Neural cell (in vitro differentiated cells): ENCODE measurements around the gene FAM118A. TPM values are rescaled to one million over a fixed set of nuclear protein-coding genes. Genes with fewer than 3 reads are reported as not detected.

Experiments
- H2AFZ ChIP-seq: fragments of 200-600, 300-800 bp; sonication (generic), shearing (Covaris generic); 2 replicates; pipeline ENCODE4 v1.6.0; 2014; ENCODE audit warnings: low read depth, mild to moderate bottlenecking, antibody characterized with exemption, low read length, moderate library complexity
- H3F3A ChIP-seq: fragments of 200-600 bp; shearing (Covaris generic); 2 replicates; pipeline ENCODE4 v1.6.1; 2016; ENCODE audit warnings: mild to moderate bottlenecking, moderate library complexity, mixed read lengths, antibody characterized with exemption, low read length; ENCODE audit not compliant: insufficient read depth, poor library complexity, severe bottlenecking
- H3K27ac ChIP-seq: fragments of 200-600, 300-800 bp; sonication (generic), shearing (Covaris generic); 2 replicates; pipeline ENCODE4 v1.5.1; 2014; ENCODE audit warnings: mild to moderate bottlenecking, low read length, moderate library complexity
- H3K27me3 ChIP-seq: fragments of 300-800, 200-600 bp; sonication (generic), shearing (Covaris generic); 2 replicates; pipeline ENCODE4 v1.6.0; 2014; ENCODE audit warnings: mild to moderate bottlenecking, low read depth, low read length, moderate library complexity; ENCODE audit not compliant: insufficient read depth
- H3K36me3 ChIP-seq: fragments of 300-800, 200-600 bp; sonication (generic), shearing (Covaris generic); 2 replicates; pipeline ENCODE4 v1.5.1; 2014; ENCODE audit warnings: mild to moderate bottlenecking, antibody characterized with exemption, low read length, moderate library complexity; ENCODE audit not compliant: insufficient read depth
- H3K4me2 ChIP-seq: fragments of 300-800, 200-600 bp; sonication (generic), shearing (Covaris generic); 2 replicates; pipeline ENCODE4 v1.6.0; 2014; ENCODE audit warnings: mild to moderate bottlenecking, low read length
- H3K4me3 ChIP-seq: fragments of 300-800, 200-600 bp; sonication (generic), shearing (Covaris generic); 2 replicates; pipeline ENCODE4 v1.5.1; 2014; ENCODE audit warnings: mild to moderate bottlenecking, low read length, moderate library complexity
- H3K79me2 ChIP-seq: fragments of 200-600 bp; shearing (Covaris generic); replicated peaks from 2 replicates; pipeline ENCODE4 v1.6.0; 2014; ENCODE audit warnings: mild to moderate bottlenecking, low read length, moderate library complexity; ENCODE audit not compliant: insufficient read depth
- H3K9ac ChIP-seq: fragments of 300-800, 200-600 bp; sonication (generic), shearing (Covaris generic); 2 replicates; pipeline ENCODE4 v1.6.1; 2016; ENCODE audit warnings: mild to moderate bottlenecking, low read length, mixed read lengths
- H3K9me2 ChIP-seq: fragments of 200-600 bp; shearing (Covaris generic); 2 replicates; pipeline ENCODE4 v1.6.1; 2016; ENCODE audit warnings: mild to moderate bottlenecking, low read length, mixed read lengths; ENCODE audit not compliant: insufficient read depth
- H3K9me3 ChIP-seq: fragments of 200-600, 300-800 bp; sonication (generic), shearing (Covaris generic); 2 replicates; pipeline ENCODE4 v1.6.1; 2016; ENCODE audit warnings: mild to moderate bottlenecking, mixed run types, low read length, moderate library complexity, mixed read lengths
- H4K20me1 ChIP-seq: fragments of 200-600 bp; shearing (Covaris generic); 2 replicates; pipeline ENCODE4 v1.6.1; 2016; ENCODE audit warnings: mild to moderate bottlenecking, mixed run types; ENCODE audit not compliant: insufficient read depth
- CTCF ChIP-seq: fragments of 450-650 bp; IDR thresholded peaks from 2 replicates; pipeline ENCODE4 v1.5.1; 2014; ENCODE audit warnings: antibody characterized with exemption, mild to moderate bottlenecking, moderate library complexity; ENCODE audit not compliant: poor library complexity, severe bottlenecking
- EP300 ChIP-seq: fragments of 450-650 bp; conservative IDR thresholded peaks from 2 replicates; pipeline ENCODE4 v1.6.1; 2014; ENCODE audit warnings: antibody characterized with exemption, mild to moderate bottlenecking, moderate library complexity; ENCODE audit not compliant: poor library complexity, severe bottlenecking
- EZH2 ChIP-seq: fragments of 200-600, 300-800 bp; shearing (Covaris generic), sonication (generic); IDR thresholded peaks from 2 replicates; pipeline ENCODE4 v1.6.1; 2014; ENCODE audit warnings: antibody characterized with exemption, low read length, borderline replicate concordance, mild to moderate bottlenecking; ENCODE audit not compliant: insufficient read depth, poor library complexity, severe bottlenecking
- MXI1 ChIP-seq: fragments of 450-650 bp; conservative IDR thresholded peaks from 2 replicates; pipeline ENCODE4 v1.6.1; 2014; ENCODE audit warnings: antibody characterized with exemption, mild to moderate bottlenecking; ENCODE audit not compliant: poor library complexity, severe bottlenecking
- POLR2AphosphoS5 ChIP-seq: IDR thresholded peaks from 2 replicates; pipeline ENCODE4 v1.6.1; 2012
- RAD21 ChIP-seq: fragments of 450-650 bp; conservative IDR thresholded peaks from 2 replicates; pipeline ENCODE4 v1.6.1; 2014; ENCODE audit warnings: antibody characterized with exemption, mild to moderate bottlenecking, moderate library complexity
- SMC3 ChIP-seq: fragments of 450-650 bp; conservative IDR thresholded peaks from 2 replicates; pipeline ENCODE4 v1.6.1; 2014; ENCODE audit warnings: antibody characterized with exemption, mild to moderate bottlenecking, moderate library complexity; ENCODE audit not compliant: poor library complexity
- TAF1 ChIP-seq: IDR thresholded peaks from 2 replicates; pipeline ENCODE4 v1.6.1; 2012; ENCODE audit warnings: low read depth
- polyA plus RNA-seq: library from polyadenylated mRNA; depleted of rRNA; stranded (reverse); fragments of >200 nt; gene quantifications from 2 replicates; pipeline ENCODE4 v1.2.3, GENCODE V29; 2014
- TF ChIP-seq, protein P1 (sequence below): IDR thresholded peaks from 2 replicates; pipeline ENCODE4 v1.6.1; 2012; ENCODE audit warnings: borderline replicate concordance

The FAM118A gene
- polyA plus RNA-seq, 1 donor from 2014 or later: 9.6 TPM

DNA sequence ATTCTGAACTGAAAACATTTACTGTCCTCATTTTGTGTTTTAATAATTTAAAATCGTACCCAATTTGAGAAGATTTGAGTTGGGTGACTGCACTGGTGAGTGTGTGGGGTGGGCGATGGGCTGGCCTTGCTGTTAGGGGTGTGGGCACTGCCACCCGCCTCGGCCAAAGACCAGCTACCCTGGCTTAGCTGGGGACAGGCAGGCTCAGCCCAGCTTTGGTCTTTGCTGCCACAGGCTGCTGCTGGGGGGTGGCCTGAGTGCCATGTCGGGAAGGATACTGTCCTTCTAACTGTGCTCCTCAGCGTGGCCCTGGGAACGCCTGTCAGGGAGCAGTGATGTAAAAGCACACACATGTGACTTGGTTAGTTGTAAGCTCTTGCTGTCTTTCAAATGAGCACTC, 22.3 kb downstream of the FAM118A start:
- no peaks in the 10 kb centered on the region for H3K36me3 ChIP-seq

GRCh38 chr22:45334068-45334467, 24.3 kb downstream of the FAM118A start:
- Histone ChIP-seq H3K9me3 (no peaks in the 10 kb centered on the region), H3K9me2 (no peaks in the 10 kb centered on the region), H3K36me3 (no peaks in the 10 kb centered on the region), H2AFZ (no peak overlapping the region), H3K4me2 (no peak overlapping the region), H3F3A (no peaks in the 10 kb centered on the region), H3K4me3 (no peak overlapping the region), H3K79me2 (no peaks in the 10 kb centered on the region), H4K20me1 (no peaks in the 10 kb centered on the region), H3K27me3 (no peaks in the 10 kb centered on the region), H3K27ac (no peak overlapping the region), H3K9ac (no peak overlapping the region)
- TF ChIP-seq TAF1: no peak
- TF ChIP-seq, protein P1, sequence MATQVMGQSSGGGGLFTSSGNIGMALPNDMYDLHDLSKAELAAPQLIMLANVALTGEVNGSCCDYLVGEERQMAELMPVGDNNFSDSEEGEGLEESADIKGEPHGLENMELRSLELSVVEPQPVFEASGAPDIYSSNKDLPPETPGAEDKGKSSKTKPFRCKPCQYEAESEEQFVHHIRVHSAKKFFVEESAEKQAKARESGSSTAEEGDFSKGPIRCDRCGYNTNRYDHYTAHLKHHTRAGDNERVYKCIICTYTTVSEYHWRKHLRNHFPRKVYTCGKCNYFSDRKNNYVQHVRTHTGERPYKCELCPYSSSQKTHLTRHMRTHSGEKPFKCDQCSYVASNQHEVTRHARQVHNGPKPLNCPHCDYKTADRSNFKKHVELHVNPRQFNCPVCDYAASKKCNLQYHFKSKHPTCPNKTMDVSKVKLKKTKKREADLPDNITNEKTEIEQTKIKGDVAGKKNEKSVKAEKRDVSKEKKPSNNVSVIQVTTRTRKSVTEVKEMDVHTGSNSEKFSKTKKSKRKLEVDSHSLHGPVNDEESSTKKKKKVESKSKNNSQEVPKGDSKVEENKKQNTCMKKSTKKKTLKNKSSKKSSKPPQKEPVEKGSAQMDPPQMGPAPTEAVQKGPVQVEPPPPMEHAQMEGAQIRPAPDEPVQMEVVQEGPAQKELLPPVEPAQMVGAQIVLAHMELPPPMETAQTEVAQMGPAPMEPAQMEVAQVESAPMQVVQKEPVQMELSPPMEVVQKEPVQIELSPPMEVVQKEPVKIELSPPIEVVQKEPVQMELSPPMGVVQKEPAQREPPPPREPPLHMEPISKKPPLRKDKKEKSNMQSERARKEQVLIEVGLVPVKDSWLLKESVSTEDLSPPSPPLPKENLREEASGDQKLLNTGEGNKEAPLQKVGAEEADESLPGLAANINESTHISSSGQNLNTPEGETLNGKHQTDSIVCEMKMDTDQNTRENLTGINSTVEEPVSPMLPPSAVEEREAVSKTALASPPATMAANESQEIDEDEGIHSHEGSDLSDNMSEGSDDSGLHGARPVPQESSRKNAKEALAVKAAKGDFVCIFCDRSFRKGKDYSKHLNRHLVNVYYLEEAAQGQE: no peak
- TF ChIP-seq POLR2AphosphoS5: no peak
- TF ChIP-seq EZH2: no peak
- no peak for TF ChIP-seq CTCF
- no peak for TF ChIP-seq MXI1
- TF ChIP-seq SMC3: no peak
- TF ChIP-seq EP300: no peak
- TF ChIP-seq RAD21: no peak

More for the DNA sequence above, 22.3 kb downstream of the FAM118A start:
- Histone ChIP-seq H3K4me2 (no peak overlapping the region), H3K79me2 (no peaks in the 10 kb centered on the region), H3K27ac (no peak overlapping the region), H2AFZ (no peak overlapping the region), H3K9ac (no peak overlapping the region), H3F3A (no peaks in the 10 kb centered on the region), H4K20me1 (no peaks in the 10 kb centered on the region), H3K9me2 (no peaks in the 10 kb centered on the region), H3K4me3 (no peak overlapping the region), H3K9me3 (no peaks in the 10 kb centered on the region), H3K27me3 (no peaks in the 10 kb centered on the region)
- TF ChIP-seq, protein P1: no peak
- no peak for TF ChIP-seq SMC3
- no peak for TF ChIP-seq MXI1
- TF ChIP-seq CTCF: no peak
- no peak for TF ChIP-seq POLR2AphosphoS5
- TF ChIP-seq TAF1: no peak
- TF ChIP-seq RAD21: no peak
- TF ChIP-seq EZH2: no peak
- no peak for TF ChIP-seq EP300
